Measurements from ENCODE around the gene EXD3.

Gene EXD3

DNA sequence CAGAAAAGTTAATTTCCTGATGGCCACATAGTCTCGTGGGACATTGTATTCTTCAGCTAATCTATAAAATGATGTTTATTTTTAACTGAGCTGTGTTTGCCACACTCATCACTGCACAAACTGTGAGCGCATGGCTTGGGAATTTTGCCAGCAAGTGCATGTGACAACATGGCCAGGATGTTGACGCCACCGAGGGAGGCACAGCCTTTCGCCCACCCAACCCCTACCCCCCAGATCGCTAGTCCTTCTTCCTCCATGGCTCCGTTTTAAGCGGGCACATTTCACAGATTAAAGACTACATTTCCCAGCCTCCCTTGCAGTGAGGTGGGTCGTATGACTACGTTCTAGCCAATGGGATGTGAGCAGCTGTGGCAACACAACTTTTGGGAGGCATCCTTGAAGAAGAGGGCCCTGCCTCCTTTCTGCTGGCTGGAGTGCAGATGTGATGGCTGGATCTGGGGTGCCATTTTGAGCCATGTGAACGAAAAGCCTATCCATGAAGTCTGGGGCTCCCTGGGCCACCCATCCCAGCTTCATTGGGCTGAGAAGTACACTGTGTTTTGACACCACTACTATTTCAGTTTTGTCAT is 128.8 kb downstream of the EXD3 start:
- H3K4me3 ChIP-seq = no peak overlapping the region
- H3K27ac ChIP-seq = no peak overlapping the region

GRCh38 chr9:137293482-137294090 is 129.4 kb downstream of the EXD3 start:
- H3K27ac ChIP-seq = no peak overlapping the region
- H3K4me3 ChIP-seq = no peak overlapping the region

DNA sequence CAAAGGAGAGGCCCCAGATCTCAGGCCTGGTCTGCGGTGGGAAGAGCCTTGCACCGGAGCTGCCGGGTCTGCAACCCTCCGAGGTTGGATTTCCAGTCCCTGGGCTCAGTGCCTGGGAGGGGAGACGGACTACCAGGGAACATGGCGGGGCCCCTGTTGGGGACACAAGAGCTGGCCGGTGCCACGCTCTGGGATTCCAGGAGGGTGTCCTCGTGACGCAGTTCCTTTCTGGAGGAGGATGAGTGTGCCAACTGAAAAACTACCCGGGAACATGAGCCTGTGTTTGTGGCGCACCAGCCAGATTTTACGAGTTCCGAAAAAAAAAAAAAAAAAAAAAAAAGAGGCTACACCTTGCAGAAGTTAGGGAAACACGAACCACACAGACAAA is 129.9 kb downstream of the EXD3 start:
- H3K27ac ChIP-seq = no peak overlapping the region
- no peak overlapping the region for H3K4me3 ChIP-seq

DNA sequence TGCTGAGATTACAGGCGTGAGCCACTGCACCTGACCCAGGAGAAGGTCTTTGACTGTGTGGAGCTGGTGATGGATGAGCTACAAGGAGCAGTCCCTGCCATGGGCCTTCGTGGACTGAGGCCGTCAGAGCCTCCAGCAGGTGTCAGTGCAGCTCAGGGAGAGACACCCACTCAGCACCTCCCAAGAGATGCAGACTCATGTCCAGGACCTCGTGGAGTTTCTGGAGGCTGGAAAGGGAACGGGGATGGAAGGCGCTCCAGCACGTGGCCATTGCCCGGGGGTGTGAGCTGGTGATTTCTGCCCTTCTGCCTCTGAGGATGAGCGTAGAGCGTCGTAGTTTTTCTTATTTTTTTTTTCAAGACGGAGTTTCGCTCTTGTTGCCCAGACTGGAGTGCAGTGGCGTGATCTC is 136.0 kb downstream of the EXD3 start:
- Histone ChIP-seq H3K4me3 (no peak overlapping the region), H3K27ac (no peak overlapping the region)

DNA sequence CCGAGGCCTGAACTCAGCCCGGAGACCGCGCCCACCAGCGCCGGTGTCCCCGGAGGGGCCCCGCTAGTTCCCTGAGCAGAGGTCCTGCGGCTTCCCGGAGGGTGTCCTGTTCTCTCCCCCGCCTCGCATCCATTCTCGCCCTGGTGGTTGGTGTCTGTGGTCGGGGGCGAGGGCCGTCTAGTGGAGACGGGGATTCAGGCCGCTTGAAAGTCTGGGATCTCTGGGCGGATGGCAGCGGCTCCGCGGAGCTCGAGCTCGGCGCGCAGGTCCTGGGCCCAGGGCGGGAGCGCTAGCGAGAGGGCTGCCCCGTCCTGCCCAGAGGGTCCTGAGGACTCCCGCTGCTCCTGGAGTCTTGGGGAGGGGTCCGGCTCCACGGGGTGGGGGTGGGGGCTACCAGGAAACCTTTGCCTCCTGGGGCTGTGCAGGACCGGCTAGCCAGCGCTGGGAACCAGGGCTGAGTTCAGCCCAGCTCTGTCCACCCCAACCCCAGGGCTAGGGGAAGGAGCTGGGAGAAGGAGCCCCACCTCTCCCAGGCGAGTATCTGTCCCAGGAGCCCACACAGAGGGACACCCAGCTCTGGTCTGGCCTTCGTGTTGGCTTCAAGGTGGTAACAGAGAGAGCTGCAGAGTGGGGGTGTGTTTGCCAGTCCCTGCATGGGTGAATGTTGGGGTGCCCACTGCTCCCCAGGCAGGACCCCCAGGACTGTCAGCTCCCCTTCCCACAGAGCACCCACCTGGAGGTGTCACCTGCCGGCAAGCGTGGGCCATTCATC is 141.4 kb downstream of the EXD3 start:
- Histone ChIP-seq H3K27ac (no peak overlapping the region), H3K4me3 (peak overlapping the region in 1 of 7 experiments; percentile 0)

GRCh38 chr9:137280474-137281344 is 142.3 kb downstream of the EXD3 start:
- Histone ChIP-seq H3K4me3 (peak overlapping the region in 1 of 7 experiments; percentile 0), H3K27ac (no peak overlapping the region)

DNA sequence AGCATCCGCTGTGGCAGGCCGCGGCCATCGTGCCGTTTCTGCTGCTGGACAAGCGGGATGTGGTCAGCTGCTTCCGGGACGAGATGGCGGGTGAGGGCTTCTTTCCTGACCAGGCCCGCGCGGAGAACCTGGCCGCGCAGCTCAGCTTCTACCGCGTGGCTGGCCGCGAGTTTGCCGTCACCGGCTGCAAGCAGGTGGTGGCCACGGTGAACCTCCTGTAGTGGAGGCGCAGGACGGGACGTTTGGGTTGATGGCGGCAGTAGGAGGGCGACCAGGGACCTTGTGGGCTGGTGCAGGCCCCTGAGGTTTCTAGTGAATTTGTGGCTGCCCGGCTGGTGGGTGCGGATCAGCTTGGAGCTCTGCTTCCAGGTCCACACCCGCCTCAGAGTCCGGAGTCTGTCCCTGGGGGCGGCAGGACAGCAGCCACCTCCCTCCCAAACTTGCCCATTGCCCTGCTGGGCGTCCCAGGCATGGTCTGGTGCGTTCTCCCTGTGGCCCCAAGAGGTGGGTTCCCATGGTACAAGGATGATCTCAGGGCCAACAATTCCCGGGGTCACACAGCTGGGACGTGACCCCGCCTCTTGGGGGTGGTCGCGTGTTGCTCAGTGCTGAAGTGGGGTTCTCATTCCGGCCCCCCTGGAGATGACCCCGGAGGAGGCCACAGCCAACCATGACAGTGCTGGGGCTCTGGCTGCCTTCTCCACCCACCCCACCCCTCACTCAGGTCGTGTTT is 143.1 kb downstream of the EXD3 start:
- H3K4me3 ChIP-seq = no peak overlapping the region

GRCh38 chr9:137278721-137279711 is 143.9 kb downstream of the EXD3 start:
- H3K27ac ChIP-seq = peak overlapping the region in 4 of 21 experiments; percentile 21 to 78 (median 67)
- peak overlapping the region; percentile 27 to 51 (median 41) for H3K4me3 ChIP-seq

More for the DNA sequence above, 143.1 kb downstream of the EXD3 start:
- no peak overlapping the region for H3K27ac ChIP-seq

- peak overlapping the region; percentile 21 to 88 (median 75) for H3K27ac ChIP-seq
Measured at GRCh38 chr9:137278061-137278701, 144.8 kb downstream of the EXD3 start.

GRCh38 chr9:137277329-137278041 is 145.5 kb downstream of the EXD3 start, which contains the start of gene TOR4A:
TSS of gene TOR4A (plus strand) at chr9:137277726. CDS start at chr9:137278690, 964 bp downstream.
- Histone ChIP-seq H3K27ac (peak within 1 kb of the TSS; percentile 21 to 88 (median 75)), H3K4me3 (peak within 1 kb of the TSS; percentile 27 to 51 (median 41))

More at GRCh38 chr9:137278061-137278701, 144.8 kb downstream of the EXD3 start:
- peak overlapping the region; percentile 27 to 51 (median 41) for H3K4me3 ChIP-seq

DNA sequence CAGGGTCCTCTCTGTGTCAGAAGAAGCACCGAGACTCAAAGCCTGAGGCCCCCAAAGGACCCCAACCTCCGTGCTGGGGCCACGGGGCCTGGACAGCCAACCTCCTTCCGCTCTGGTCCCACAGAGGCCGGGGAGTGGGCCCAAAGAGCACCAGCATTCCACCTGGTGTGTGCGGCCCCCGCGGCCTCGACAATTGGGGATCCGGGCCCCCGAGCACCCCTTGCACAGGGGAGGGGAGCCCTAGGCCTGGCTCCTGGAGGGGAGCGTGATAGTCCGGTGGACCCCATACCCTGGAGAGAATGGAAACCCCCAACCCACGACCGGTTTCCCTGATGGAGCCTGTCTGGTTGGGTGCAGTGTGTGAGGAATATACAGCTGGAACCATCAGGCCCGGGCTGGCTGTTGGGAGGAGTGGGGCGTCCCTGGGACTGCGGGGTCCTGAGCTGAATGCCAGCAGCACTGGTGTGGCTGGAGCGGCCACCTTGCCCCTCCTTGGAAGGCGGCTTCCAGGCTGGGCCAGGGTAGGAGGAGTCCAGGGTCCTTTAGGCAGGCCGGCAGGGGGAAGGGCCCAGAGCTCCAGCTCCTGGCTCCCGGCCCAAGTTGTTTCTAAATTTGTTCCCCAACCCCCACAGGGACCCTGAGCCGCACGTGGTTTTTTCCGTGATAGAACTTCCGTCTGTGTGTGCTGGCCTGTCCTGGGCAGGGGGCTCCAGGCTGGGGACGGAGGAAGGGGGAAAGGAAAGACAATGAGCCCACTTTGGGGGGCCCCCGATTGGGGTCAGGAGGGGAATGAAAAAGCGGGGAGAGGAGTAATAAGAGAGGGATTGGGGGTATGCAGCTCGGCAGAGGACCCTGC is 146.3 kb downstream of the EXD3 start:
- Histone ChIP-seq H3K4me3 (peak overlapping the region; percentile 9 to 51 (median 41)), H3K27ac (peak overlapping the region; percentile 3 to 88 (median 75))

GRCh38 chr9:137275588-137276472 is 147.1 kb downstream of the EXD3 start:
- peak overlapping the region in 14 of 21 experiments; percentile 24 to 88 (median 75) for H3K27ac ChIP-seq
- no peak overlapping the region for H3K4me3 ChIP-seq

DNA sequence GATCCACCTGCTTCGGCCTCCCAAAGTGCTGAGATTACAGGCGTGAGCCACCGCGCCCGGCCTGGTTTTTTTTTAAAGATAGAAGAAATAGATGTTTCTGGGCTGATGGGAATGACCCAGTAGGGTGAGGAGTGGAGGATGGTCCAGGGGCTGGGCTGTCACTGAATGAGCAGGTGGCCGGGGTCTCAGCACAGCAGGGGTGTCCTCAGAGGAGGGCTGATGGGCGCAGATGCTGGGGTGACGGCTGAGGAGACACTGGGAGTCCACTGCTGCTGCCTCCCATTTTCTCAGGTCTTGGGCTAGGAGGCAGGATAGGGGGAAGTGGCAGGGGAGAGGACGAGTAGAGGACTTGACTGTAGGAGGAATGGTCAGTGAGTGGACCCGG is 147.8 kb downstream of the EXD3 start:
- Histone ChIP-seq H3K4me3 (no peak overlapping the region), H3K27ac (peak overlapping the region in 1 of 21 experiments; percentile 78)

GRCh38 chr9:137273611-137274320 is 149.2 kb downstream of the EXD3 start:
- Histone ChIP-seq H3K27ac (peak overlapping the region in 10 of 21 experiments; percentile 16 to 79 (median 54)), H3K4me3 (no peak overlapping the region)

Data from skin epidermis (tissue), 12 donors.